GM20000 (cell line): ENCODE measurements around the gene PALLD.

Experiments used
- DNase-seq: peaks from one replicate; pipeline ENCODE4 v3.0.0; 2012; ENCODE audit warnings: low spot score
- CTCF ChIP-seq: IDR thresholded peaks from 2 replicates; pipeline ENCODE4 v1.5.1; 2012; ENCODE audit warnings: mild to moderate bottlenecking, control low read depth; ENCODE audit errors: extremely low read depth, missing control alignments

Gene PALLD

GRCh38 chr4:168516841-168517240, 20.0 kb downstream of the PALLD start:
- no peak for TF ChIP-seq CTCF
- DNase-seq, result no peak

GRCh38 chr4:168519576-168519975, 22.7 kb downstream of the PALLD start:
- TF ChIP-seq CTCF, result no peak
- no peak for DNase-seq

GRCh38 chr4:168521721-168522120, 24.9 kb downstream of the PALLD start:
- no peak for TF ChIP-seq CTCF
- DNase-seq, result no peak

GRCh38 chr4:168522356-168522755, 25.5 kb downstream of the PALLD start:
- no peak for DNase-seq
- TF ChIP-seq CTCF, result no peak

- no peak for DNase-seq
- no peak for TF ChIP-seq CTCF
Measured at GRCh38 chr4:168522829-168523489, 26.1 kb downstream of the PALLD start.

GRCh38 chr4:168524006-168524405, 27.2 kb downstream of the PALLD start:
- TF ChIP-seq CTCF, result no peak
- DNase-seq, result no peak

- TF ChIP-seq CTCF, result no peak
- DNase-seq, result no peak
Measured at GRCh38 chr4:168524897-168525296, 28.0 kb downstream of the PALLD start.
